Subcutaneous adipose tissue (tissue), 4 donors: ENCODE data around the gene SLC5A10. TPM values are rescaled to one million over a fixed set of nuclear protein-coding genes. Genes with fewer than 3 reads are reported as not detected.

Experiments
- total RNA-seq, 4 donors: library from RNA; depleted of rRNA; stranded (reverse); fragments of >200 nt; gene quantifications; one replicate each; pipeline ENCODE4 v1.1.0, GENCODE V29; 2016
- TF ChIP-seq, protein P1 (sequence below): fragments of 450-650 bp; IDR thresholded peaks from one replicate; pipeline ENCODE4 v1.5.1; 2016; ENCODE audit warnings: low read depth, mild to moderate bottlenecking, control low read depth, antibody characterized with exemption, moderate library complexity

The SLC5A10 gene
- total RNA-seq, 4 donors from 2014 or later: 0.19 TPM; not detected in 3

DNA sequence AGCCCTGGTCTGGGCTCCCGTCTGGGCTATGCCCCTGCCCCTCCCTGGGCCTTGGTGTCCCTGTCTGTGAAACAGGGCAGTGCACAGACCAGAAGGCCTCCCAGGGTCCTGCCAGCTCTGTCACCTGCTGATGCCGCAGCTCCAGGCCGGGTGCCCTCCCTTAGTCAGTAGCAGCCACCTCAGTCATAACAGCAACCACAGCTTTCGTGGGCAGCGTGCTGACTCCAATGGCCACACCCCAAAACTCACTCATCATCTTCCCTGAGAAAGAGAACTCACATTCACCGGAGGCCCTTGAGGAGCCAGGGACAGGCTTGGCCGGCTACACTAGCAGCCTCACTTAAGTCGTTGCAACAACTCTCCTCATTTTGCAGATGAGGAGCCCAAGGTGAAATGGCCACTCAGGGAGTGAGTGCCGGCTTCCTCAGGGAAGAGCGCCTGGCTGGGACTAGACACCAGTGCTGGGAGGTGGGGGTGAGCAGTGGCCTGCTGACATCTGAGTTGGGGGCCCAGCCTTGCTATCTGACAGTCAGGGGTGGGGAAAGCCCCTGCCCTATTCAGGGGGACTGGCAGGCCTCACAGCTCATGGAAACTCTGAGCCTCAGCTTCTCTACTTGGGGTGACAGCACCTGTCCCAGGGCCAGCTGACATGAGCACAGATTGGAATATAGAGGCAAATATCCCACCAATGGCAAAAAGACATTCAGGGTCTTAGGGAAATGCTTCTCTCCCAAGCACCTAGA lies 22.6 kb downstream of the SLC5A10 start:
- TF ChIP-seq, protein P1, sequence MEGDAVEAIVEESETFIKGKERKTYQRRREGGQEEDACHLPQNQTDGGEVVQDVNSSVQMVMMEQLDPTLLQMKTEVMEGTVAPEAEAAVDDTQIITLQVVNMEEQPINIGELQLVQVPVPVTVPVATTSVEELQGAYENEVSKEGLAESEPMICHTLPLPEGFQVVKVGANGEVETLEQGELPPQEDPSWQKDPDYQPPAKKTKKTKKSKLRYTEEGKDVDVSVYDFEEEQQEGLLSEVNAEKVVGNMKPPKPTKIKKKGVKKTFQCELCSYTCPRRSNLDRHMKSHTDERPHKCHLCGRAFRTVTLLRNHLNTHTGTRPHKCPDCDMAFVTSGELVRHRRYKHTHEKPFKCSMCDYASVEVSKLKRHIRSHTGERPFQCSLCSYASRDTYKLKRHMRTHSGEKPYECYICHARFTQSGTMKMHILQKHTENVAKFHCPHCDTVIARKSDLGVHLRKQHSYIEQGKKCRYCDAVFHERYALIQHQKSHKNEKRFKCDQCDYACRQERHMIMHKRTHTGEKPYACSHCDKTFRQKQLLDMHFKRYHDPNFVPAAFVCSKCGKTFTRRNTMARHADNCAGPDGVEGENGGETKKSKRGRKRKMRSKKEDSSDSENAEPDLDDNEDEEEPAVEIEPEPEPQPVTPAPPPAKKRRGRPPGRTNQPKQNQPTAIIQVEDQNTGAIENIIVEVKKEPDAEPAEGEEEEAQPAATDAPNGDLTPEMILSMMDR: no peak

DNA sequence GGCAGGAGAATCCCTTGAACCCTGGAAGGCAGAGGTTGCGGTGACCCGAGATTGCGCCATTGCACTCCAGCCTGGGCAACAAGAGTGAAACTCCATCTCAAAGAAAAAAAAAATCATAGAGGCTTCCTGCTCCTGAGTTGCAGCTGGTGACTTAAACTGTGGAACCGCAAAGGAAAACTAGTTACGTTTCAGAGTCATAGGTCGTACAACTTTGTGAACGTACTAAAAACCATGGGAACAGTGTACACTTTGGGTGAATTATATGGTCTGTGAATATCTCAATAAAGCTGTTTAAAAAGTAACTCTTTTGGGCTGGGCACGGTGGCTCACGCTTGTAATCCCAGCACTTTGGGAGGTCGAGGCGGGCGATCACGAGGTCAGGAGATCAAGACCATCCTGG lies 23.6 kb downstream of the SLC5A10 start:
- TF ChIP-seq, protein P1: no peak

DNA sequence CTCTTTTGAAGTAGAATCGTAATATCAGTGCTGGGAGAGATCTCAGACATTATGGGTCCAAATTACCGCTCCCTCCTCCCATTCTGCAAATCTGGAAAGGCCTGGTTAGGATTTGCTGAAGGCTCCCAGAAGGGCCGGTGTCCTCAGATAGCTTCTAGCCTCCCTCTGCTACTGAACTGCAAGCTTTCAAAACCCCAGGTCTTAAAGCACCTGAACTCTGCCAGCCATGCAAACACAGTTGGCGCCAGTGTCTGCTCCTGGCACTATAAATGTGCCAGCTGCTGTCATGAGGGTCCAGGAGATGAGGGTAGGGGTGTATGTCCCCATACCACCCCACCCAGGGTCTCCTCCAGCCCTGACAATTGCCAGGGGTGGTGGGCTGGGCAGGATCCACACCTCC lies 24.2 kb downstream of the SLC5A10 start:
- TF ChIP-seq, protein P1: no peak

GRCh38 chr17:18977021-18977420 lies 25.1 kb downstream of the SLC5A10 start:
- TF ChIP-seq, protein P1: no peak

DNA sequence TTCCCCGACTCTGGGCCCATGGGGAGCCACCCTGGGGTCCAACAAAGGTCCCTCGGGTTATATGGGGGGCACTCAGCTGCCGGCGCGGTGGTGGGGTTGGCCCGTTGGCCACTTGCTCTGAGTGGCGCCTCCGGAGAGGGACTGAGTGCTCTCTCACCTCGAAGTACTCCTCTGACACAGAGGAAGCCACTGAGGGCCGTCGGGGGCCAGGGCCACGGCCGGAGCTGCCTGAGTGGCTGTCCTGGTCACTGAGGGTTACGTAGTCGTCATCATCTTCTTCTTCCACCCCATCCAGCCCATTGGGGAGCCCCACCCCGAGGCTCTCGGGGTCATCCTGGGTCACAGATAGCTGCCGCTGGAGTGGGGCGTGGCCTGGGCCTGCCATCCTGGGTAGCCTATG lies 25.7 kb downstream of the SLC5A10 start:
- TF ChIP-seq, protein P1: no peak

DNA sequence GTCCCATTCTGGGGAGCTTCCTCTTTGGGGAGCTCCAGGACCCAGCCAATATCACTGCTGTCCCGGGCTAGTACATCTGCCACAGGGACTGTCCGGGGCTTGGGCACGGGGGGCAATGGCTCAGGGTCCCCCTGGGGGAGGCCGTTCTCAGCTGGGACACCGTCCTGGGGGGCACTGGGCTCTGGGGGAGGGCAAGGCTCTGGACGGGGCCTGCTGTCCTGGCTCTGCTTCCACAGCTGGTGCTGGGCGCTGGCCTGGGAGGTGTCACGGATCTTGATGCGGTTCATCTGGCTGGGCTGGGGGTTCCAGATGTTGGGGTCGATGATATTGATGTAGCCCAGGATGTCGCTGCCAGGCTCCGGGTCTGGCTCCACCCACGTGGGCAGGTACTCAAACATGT lies 26.1 kb downstream of the SLC5A10 start:
- TF ChIP-seq, protein P1: no peak

- TF ChIP-seq, protein P1: no peak
Observed at GRCh38 chr17:18978655-18979054, 26.7 kb downstream of the SLC5A10 start.
